Posterior vena cava (tissue), 2 donors: ENCODE measurements around the gene KCNQ1. TPM values are rescaled to one million over a fixed set of nuclear protein-coding genes. Genes with fewer than 3 reads are reported as not detected.
"Not testable (repeated sequence)": the region's sequence is repeated elsewhere in the genome, so short reads cannot be mapped to it uniquely, and the experiment has no call there.

Experiments
- DNase-seq: peaks from one replicate; pipeline ENCODE4 v3.0.0-alpha.2; 2020; ENCODE audit warnings: low spot score
- intact Hi-C, 2 donors: fragments of 100-400 bp; cut with DNase I; formaldehyde crosslinking; loops; one replicate each; pipeline versions ENCODE4 v1.14.1 to v1.14.2; 2022 to 2023
- total RNA-seq, 2 donors: library from RNA; stranded (reverse); fragmentation: NEBNext Ultra II Directional; extraction: Animal tissue kit (Norgen Biotek cat#: 25700); gene quantifications; one replicate each; pipeline ENCODE4 v1.2.1, GENCODE V29; 2021
- donor health status: DM: yes; HTN: yes; CAD: no.
- donor health status: DM: yes; HTN: yes; CAD: no.

The KCNQ1 gene
- total RNA-seq, 2 donors from 2014 or later = 4.7 to 7.2 TPM

DNA sequence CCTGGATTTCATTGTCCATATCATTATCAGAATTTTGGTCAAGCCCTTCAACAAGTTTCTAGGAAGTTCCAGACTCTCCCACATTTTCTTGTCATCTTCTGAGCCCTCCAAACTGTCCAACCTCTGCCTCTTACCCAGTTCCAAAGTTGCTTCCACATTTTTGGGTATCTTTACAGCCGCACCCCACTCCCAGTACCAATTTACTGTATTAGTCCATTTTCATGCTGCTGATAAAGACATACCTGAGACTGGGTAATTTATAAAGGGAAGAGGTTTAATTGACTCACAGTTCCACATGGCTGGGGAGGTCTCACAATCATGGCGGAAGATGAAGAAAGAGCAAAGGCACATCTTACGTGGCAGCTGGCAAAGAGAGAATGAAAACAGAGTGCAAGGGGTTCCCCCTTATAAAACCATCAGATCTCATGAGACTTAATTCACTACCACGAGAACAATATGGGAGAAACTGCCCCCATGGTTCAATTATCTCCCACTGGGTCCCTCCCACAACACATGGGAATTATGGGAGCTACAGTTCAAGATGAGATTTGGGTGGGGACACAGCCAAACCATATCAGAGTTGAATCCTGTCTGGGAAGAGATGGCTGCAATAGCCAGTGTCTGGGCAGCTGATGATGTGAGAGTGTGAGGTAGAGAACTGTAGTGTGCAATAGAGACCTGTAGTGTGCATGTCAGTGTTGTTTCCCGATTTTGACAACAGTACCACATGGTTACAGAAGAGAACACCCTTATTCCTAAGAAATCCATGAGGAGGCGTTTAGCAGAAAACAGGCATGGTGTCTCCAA is 35.5 kb downstream of the KCNQ1 start:
- intact Hi-C loops = not testable (repeated sequence)
- peak; percentile 3 for DNase-seq

DNA sequence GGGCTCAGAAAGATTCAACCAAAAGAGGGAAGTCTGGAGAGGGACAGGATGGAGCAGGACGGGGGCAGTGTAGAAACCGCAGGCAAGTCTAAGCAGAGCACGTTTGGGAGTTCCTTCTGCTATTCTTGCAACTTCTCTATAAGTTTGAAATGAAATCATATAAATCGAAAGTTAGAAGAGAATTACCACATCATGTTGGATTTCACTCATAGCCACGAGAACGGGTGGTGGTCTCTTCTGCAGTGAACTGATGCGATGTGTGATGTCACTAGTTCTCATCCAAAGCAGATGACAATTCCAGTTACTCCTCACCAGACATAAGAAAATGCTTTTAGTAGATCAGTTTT is 36.0 kb downstream of the KCNQ1 start:
- intact Hi-C loops = no loop called here

DNA sequence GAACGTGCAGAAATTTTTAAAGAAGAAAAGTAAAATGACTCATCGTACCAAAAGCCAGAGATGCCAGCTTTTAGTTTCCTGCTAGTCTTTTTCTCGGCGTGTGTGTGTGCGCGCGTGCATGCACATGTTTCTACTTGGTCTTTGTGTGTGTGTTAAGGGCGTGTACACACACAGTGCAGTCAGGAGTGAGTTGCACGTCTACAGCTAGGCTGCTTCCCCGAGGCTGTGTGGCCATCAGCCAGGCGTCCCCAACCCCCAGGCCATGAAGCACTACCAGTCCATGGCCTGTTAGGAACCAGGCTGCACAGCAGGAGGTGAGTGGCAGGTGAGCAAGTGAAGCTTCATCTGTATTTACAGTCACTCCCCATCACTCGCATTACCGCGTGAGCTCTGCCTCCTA is 36.4 kb downstream of the KCNQ1 start:
- intact Hi-C loops = no loop called here
- DNase-seq = peak; percentile 72

More for the DNA sequence above, 36.0 kb downstream of the KCNQ1 start:
- DNase-seq = peak; percentile 74

DNA sequence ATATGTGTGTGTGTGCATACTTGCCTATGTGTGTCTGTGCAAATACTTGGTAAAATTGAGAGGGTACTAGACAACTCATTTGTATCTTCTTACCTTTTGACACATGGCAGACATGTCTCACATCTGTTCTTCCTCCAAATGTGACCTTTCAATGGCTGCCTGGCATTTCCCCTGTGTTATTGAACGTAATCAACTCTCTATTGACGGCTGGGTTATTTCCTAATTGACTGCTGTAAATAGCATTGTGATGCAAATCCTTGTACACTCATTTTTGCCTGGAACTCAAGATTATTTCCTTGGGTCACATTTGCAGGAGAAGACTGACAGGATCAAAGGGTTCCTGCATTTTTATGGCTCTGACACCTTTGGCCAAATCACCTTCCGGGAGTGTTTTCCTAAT is 37.4 kb downstream of the KCNQ1 start:
- intact Hi-C loops = loop anchor here in 1 of 2 donors (2.0 kb wide), 1 partner anchor 39 kb away; no protein-coding TSS in a partner anchor

DNA sequence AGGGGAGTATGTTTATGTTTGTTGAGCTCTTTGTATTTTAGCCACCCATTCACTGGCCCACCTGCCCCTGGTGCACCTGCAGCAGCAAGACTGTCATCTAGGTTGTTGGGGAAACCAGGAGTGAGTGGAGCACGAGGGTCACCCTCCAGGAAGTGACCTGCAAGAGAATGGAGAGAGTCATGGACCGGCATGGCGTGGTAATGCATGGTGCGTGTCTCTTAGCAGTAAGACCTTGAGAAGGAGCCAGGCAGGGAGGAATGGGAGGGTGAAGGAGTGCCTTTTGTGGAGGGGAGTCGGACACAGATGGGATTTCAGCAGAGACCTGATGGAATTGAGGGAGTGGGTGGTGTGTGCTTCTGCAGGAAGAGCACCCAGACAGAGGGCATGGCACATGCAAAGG is 37.9 kb downstream of the KCNQ1 start:
- intact Hi-C loops = loop anchor here in 1 of 2 donors (2.0 kb wide), 1 partner anchor 40 kb away; no protein-coding TSS in a partner anchor
- peak; percentile 50 for DNase-seq

More for the DNA sequence above, 37.4 kb downstream of the KCNQ1 start:
- DNase-seq = no peak

DNA sequence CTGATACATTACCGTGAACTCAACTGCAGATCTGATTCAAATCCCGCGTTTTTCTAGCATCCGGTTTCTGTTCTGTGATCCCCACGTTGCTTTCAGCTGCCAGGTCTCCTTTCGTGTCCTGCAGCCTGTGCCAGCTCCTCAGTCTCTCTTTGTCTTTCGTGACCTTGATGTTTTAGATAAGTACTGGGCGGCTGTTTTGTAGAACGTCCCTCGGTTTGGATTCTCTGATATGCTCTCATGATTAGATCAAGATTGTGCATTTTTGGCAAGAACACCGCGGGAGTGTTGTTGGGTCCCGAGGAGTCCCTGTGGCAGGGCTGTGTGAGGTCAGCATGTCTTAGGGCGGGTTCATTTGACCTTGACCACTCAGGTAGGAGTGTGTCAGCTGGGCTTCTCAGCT is 38.6 kb downstream of the KCNQ1 start:
- intact Hi-C loops = loop anchor here in 1 of 2 donors (2.0 kb wide), 1 partner anchor 41 kb away; no protein-coding TSS in a partner anchor
- peak; percentile 28 for DNase-seq

DNA sequence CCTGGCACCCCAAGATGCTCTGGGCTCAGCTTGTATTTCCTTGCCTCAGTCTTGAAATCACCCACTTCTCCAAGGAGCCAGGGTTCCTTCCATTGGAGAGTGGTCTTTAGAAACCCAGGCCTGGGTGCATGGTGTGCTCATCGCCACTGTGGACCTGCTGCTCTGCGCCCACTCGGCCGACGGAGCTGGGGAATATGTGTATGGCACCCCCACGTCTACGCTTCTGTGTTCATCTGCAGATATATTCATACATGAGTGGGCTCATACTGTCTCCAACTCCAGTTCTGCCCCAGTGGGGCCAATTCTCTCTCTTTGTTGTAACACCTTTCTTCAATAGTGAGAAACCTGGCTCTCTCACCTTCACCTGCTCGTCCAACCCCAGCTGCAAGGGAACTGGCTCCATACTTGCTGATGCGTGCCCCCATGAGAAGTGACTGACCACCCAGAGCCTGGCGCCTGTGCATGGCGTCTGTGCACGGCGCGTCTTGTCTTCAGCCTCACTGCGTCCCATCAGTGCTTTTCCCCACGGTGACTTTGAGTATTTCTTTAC is 39.8 kb downstream of the KCNQ1 start:
- peak; percentile 66 for DNase-seq
- intact Hi-C loops = no loop called here

DNA sequence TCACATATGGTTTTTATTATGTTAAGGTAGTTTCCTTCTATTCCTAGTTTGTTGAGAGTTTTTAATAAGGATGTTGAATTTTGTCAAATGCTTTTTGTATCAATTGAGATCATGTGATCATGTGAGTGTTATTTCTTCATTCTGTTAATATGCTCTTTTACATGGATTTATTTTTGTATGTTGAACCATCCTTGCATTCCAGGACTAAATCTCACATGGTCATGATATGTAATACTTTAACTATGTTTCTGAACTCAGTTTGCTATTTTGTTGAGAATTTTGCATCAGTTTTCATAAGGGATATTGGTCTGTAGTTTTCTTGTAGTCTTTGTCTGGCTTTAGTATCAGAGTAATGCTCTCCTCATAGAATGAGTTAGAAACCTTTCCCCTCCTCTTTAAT is 43.2 kb downstream of the KCNQ1 start:
- no peak for DNase-seq
- intact Hi-C loops = no loop called here

DNA sequence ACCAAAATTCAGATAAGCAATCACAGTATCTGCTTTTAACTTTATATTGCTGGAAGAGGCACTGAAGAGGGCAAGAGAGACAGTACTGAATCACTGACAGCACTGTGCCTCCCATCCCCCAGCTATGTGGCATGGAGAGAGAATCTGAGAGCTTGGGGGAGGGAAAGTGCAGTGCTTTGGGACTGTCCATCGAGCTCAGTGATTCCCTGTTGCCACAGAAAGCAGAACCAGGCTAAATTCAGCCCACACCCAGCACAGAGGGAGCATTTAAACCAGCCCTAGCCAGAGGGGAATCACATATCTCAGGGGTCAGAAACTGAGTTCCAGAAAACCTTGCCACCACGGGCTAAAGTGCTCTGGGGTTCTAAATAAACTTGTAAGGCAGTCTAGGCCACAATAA is 44.3 kb downstream of the KCNQ1 start:
- intact Hi-C loops = no loop called here
- peak; percentile 25 for DNase-seq

DNA sequence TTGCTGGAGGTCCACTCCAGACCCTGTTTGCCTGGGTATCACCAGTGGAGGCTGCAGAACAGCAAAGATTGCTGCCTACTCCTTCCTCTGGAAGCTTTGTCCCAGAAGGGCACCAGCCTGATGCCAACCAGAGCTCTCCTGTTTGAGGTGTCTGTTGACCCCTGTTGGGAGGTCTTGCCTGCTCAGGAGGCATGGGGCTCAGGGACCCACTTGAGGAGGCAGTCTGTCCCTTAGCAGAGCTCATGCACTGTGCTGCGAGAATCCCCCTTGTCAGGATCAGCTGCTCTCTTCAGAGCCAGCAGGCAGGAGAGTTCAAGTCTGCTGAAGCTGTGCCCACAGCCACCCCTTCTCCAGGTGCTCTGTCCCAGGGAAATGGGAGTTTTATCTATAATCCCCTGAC is 53.1 kb downstream of the KCNQ1 start:
- DNase-seq = peak; percentile 57
- intact Hi-C loops = not testable (repeated sequence)

DNA sequence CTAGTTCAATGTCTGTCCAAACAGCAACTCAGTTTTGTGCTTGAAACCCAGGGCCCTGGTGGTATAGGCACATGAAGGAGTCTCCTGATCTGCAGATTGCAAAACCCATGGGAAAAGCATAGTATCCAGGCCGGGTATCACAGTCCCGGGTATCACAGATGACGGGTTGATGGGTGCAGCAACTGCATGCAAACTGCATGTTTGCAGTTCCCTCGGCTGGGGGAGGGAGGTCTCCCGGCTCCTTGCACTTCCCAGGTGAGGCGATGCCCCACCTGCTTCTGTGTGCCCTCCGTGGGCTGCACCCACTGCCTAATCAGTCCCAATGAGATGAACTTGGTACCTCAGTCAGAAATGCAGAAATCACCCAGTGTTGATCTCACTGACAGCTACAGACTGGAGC is 53.9 kb downstream of the KCNQ1 start:
- peak; percentile 67 for DNase-seq
- intact Hi-C loops = no loop called here

DNA sequence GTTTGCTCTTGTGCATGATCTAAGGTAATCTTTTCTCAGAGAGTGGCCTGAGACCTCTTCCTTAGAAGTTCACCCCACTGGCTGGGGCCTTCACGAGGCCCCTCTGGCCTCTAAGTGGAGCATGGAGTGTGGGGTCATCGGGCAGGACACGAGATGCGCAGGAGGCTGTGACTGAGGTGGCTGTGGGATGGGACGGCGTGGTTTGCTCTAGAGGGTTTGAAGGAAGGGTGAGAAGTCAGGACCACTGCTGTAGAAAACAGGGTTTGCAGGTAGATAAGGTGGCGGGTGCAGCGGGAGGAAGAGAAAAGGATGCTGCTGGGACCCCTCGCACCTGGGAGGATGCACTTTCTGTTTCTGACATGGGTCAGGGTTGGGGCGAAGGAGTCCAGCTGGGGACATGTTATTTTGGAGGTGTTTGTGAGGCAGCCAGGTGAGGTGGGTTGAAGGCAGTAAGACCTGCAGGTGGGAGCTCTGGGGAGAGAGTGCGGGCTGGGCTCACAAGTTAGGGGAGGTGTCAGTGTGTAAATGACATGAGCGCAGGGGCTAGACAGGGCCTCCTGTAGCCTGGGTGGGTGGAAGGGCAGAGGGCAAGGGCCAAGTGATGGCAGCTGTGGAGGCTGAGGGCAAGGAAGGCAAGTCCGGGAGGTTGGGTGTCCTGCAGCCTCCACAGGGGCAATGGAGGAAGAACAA is 62.5 kb downstream of the KCNQ1 start:
- intact Hi-C loops = no loop called here
- peak; percentile 47 for DNase-seq

DNA sequence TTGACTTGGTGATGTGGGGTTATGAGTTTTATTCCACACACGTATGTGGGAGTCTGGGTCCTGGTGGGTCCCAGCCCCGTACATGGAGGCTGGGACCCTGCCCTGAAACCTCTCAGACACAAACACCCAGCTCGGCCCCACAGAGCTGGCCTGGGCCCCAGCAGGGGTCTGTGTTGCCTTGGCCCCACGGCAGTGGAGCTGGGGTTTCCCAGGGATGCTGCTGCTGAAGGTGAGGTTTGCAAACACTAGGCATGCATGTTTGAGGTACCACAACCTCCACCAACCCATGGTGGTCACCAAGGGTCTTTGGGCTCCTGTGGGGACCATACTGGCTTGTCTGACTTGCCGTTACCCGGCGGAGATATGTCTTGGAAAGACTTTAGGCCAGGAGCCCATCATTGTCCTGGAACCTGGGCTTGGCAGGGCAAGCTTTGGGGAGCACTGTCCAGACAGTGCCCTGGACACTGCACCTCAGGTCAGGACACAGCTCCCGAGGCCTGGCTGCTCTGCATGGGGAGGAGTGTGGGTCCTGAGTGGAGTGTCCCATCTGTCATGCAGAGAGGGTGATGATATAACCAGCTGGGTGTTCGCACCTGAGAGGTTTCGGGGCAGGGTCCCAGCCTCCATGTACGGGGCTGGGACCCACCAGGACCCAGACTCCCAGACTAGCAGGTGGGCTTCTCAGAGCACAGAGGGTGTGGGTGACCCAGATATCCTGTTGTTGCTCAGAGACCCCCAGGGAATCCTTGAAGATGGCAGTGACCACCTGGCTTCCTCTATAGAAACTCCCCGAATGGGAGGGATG is 63.3 kb downstream of the KCNQ1 start:
- intact Hi-C loops = no loop called here
- DNase-seq = peak; percentile 48

DNA sequence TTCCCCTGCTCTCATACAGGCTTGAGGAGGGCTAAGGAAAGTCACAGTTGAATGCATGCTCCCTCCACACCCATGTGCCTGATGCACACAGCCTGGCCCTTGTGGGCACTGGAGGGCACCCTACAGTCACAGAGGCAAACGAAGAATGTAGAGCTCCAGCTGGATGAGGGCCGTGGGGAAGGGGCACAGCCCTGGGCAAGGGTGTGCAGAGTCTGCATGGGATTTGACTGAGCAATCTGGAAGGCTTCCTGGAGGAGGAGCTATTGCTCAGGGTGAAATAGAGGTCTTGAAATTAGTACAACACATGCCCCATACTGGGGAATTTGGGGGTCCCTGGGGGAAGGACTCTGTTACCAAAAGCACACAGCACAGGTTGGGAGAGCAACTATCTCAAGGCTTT is 64.0 kb downstream of the KCNQ1 start:
- peak; percentile 34 for DNase-seq

DNA sequence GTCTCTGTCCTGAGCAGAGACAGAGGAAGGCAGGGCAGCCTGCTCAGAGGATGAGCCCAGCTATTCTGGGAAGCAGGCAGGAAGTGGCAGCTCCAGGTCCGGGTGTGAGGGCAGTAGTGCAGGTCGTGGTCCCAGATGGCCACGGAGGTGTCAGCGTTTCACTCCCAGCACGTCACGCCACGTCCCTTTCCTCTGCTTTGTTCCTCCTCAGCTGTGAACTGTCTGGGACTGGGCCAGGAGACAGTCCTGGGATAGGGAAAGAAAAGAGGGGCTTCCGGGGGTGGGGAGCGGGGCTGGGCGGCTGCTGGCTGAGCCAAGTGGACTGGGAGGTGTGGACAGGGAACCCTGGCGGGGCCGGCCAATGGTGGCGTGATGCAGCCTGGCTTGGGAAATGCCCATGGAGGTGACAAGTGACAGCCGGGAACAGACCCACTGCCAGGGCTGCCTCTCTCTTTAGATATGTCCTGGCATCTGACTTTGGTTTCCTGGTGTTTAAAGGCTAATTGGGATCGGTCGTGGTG is 64.7 kb downstream of the KCNQ1 start:
- intact Hi-C loops = loop anchor here in 1 of 2 donors (1.0 to 10.0 kb wide), 2 partner anchors 328 to 1695 kb away; no protein-coding TSS in a partner anchor
- DNase-seq = peak; percentile 76

More for the DNA sequence above, 64.0 kb downstream of the KCNQ1 start:
- intact Hi-C loops = no loop called here

DNA sequence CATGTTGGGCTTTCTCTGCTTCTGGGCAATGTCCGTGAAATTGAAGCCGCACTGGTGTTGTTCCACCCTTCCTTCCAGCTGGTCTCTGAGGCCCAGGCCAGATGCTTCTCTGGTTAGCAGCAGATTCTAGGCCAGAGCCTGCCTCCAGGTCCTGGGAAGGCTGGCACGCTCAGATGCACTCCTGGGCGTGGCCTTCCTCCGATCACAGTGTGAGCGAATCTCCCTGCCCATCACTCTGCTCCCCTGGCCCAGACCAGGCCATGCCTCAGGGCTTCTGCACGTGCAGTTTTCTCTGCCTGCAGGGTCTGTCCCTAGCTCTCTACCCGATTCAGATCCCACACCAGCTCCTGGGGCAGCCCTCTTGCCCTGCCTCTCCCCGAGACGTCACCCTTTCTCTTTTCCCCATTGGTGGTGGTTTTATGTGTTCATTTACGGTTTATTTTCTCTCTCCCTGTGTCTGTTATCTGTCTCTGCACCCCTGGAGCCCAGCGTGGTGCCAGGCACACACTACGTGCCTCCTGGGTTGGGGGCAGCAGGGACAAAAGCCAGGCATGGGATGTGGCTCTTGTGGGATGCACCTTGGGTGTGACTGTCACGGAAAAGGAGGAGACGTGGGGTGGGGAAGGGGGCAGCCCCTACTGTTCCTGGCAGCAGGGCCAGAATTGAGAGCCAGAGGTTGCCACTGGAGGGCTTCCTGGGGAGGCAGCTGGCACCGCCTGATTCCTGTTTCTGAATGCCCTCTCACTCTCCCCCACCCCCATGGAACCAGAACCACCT is 66.0 kb downstream of the KCNQ1 start:
- DNase-seq = peak; percentile 67
- intact Hi-C loops = loop anchor here in 1 of 2 donors (1.0 to 10.0 kb wide), 2 partner anchors 330 to 1694 kb away; no protein-coding TSS in a partner anchor

DNA sequence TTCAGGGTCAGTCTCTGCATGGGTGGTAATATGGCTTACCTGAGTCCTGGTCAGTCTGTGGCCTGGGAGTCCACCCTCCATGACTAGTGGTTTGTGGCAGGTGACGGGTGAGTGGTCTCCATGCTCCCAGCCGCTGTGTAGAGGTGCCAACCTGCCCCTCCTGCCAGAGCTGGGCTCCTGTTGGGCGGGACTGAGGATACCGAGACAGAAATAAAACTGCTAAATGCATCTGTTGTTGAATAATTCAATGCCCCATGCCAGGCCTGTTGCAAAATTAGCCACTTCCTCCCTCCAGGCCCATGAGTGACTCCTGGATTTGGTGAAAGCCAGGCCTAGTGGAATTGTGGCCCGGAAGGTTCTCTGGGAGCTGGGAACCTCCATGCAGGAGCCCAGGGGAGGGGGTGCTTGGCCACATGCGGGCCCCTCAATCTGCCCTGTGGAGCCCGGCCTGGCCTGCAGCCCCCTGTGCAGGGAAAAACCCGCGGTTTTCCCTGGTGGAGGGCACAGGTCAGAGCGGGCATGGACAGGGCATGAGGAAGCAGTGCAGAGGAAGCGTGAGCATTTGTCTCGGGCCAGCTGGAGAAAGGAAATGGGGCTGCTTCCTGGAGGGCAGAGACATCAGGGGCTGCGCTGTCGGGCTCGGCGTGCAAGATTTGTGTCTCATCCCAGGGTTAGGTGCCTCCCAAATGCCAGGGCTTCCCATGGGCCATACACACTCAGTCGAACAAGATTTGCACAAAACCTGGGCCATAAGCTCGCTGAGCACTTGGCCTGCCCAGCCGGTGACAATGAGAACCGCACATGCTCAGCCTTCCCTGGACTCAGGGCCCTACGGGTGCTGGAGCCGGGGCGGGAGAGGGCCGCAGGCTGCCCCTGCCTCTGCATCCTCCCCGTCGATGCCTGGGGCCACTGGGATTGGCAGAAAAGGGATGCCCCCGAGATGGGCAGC is 66.9 kb downstream of the KCNQ1 start:
- intact Hi-C loops = loop anchor here in 1 of 2 donors (10.0 kb wide), 1 partner anchor 1693 kb away; no protein-coding TSS in a partner anchor
- peak; percentile 71 for DNase-seq
